ENCODE results near the gene GSC. TPM values are rescaled to one million over a fixed set of nuclear protein-coding genes. Genes with fewer than 3 reads are reported as not detected.

Gene GSC
- total RNA-seq, 4 donors from 2014 or later = 1.1 to 6.9 (median 3.2) TPM

DNA sequence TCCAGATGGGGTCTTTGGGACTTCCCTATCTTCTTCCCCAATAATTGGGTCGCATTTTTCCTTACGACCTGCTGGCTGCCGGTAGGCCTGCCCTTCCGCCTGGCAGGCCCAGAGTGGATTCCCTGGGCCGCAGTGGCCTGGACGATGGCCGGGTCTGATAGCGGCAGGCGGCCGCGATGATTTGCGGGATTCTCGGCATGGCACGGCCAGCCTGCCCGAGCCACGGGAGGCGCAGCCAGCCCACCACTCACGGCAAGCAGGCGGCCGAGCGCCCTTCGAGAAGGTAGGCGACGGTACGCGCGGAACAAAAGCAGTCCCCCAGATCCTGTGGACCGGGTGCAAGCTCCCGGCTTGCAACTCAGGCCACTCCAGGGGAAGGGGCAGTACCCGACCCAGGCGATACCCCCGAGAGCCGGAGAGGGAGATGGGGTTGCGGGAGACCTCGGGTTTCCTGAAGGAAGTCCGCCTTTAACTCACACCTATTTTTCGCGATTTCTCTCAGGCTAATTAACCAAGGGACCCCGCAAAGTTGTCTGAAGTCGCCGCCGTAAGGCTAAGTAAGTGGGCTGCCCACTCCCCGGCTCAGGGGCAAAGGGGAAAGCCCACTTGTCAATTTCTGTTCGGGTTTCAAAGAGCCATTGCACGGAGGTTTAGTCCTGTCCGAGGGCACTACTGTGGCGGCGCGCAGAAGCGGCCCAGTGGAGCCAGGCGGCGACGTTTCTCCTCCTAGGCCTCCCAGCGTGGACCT is 1.4 kb upstream of the GSC start:
- Histone ChIP-seq H3K4me1 (peaks cover 0 to 11% of the 10 kb centered on the region in 2 donors), H3K27me3 (peaks cover 85 to 92% (median 87%) of the 10 kb centered on the region in 3 donors), H3K4me3 (no peak overlapping the region), H3K36me3 (no peaks in the 10 kb centered on the region), H3K27ac (no peak overlapping the region), H3K9me3 (no peaks in the 10 kb centered on the region)
- TF ChIP-seq, protein P1, sequence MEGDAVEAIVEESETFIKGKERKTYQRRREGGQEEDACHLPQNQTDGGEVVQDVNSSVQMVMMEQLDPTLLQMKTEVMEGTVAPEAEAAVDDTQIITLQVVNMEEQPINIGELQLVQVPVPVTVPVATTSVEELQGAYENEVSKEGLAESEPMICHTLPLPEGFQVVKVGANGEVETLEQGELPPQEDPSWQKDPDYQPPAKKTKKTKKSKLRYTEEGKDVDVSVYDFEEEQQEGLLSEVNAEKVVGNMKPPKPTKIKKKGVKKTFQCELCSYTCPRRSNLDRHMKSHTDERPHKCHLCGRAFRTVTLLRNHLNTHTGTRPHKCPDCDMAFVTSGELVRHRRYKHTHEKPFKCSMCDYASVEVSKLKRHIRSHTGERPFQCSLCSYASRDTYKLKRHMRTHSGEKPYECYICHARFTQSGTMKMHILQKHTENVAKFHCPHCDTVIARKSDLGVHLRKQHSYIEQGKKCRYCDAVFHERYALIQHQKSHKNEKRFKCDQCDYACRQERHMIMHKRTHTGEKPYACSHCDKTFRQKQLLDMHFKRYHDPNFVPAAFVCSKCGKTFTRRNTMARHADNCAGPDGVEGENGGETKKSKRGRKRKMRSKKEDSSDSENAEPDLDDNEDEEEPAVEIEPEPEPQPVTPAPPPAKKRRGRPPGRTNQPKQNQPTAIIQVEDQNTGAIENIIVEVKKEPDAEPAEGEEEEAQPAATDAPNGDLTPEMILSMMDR (IDR thresholded peaks at IDR 0.05 in 4 of 5, conservative IDR thresholded peaks at IDR 0.05 in 1 of 5) = no peak
- TF ChIP-seq POLR2A (IDR thresholded peaks at IDR 0.05) = no peak
- ATAC-seq = no peak
- DNase-seq = no peak
- in situ Hi-C loops (cut with MboI; ENCODE audit: low sequenced_read_pairs in 4 of 4) = no loop called here
- intact Hi-C loops (cut with DNase I; ENCODE audit: low total_unique reads) = no loop called here

DNA sequence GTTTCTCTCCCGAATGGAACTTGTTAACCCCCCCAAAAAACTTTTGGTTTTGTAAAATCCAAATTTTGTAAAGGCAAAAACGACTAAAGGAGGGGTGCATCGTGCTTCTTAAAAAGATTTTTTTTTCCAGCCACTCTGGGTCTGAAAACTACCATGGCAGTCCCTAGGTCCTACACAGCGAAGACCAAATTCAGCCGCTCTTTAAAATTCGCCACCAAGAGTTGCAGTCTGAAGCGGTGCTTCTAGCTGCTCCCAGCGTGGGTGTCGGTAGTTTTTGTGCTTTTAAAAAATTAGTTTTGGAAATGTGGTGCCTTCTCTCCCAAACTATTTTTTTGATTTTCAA is 873 bp upstream of the GSC start:
- no peaks in the 10 kb centered on the region for H3K36me3 ChIP-seq
- peak overlapping the region in 2 of 4 donors; percentile 24 to 47 for H3K27ac ChIP-seq
- H3K4me3 ChIP-seq = peak overlapping the region in 1 of 4 donors; percentile 61
- ATAC-seq (no peak), DNase-seq (no peak)
- intact Hi-C loops (cut with DNase I; ENCODE audit: low total_unique reads) (no loop called here), in situ Hi-C loops (cut with MboI; ENCODE audit: low sequenced_read_pairs in 4 of 4) (no loop called here)
- peaks cover 0 to 11% of the 10 kb centered on the region in 2 donors for H3K4me1 ChIP-seq
- H3K9me3 ChIP-seq = no peaks in the 10 kb centered on the region
- TF ChIP-seq, protein P1 (IDR thresholded peaks at IDR 0.05 in 4 of 5, conservative IDR thresholded peaks at IDR 0.05 in 1 of 5) = no peak
- no peak for TF ChIP-seq POLR2A (IDR thresholded peaks at IDR 0.05)
- H3K27me3 ChIP-seq = peaks cover 85 to 94% (median 86%) of the 10 kb centered on the region in 3 donors

DNA sequence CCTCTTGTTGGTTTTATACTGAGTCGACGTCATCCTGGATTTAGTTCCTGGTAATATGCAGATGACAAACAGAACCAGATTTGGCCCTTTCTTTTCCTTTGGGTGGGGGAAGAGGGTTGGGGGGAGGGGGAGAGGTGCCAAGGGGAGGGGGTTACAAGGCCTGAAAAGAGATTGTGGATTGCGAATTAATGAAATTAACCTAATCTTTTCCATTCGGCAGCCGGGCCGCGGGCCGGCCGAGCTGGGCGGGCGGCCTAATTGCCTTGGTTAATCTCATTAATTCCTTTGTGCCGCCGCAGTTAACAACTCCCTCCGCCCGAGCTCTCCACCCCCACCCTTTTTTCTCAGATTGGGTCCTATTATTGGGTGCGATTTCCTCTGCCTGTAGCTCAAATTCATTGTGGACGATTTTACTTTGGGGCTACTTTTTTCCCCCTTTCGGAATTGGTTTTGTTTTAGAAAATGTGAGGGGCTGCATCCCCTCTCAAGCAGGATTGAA is 387 bp upstream of the GSC start:
- H3K27ac ChIP-seq = peak overlapping the region; percentile 24 to 60 (median 50)
- H3K9me3 ChIP-seq = no peaks in the 10 kb centered on the region
- no peak for ATAC-seq
- no peaks in the 10 kb centered on the region for H3K36me3 ChIP-seq
- H3K4me3 ChIP-seq = peak overlapping the region; percentile 56 to 69 (median 60)
- no peak for TF ChIP-seq POLR2A (IDR thresholded peaks at IDR 0.05)
- TF ChIP-seq, protein P1 (IDR thresholded peaks at IDR 0.05 in 4 of 5, conservative IDR thresholded peaks at IDR 0.05 in 1 of 5) = no peak
- H3K27me3 ChIP-seq = peaks cover 85 to 92% (median 86%) of the 10 kb centered on the region in 3 donors
- intact Hi-C loops (cut with DNase I; ENCODE audit: low total_unique reads) (no loop called here), in situ Hi-C loops (cut with MboI; ENCODE audit: low sequenced_read_pairs in 4 of 4) (no loop called here)
- peaks cover 0 to 11% of the 10 kb centered on the region in 2 donors for H3K4me1 ChIP-seq
- DNase-seq = no peak

DNA sequence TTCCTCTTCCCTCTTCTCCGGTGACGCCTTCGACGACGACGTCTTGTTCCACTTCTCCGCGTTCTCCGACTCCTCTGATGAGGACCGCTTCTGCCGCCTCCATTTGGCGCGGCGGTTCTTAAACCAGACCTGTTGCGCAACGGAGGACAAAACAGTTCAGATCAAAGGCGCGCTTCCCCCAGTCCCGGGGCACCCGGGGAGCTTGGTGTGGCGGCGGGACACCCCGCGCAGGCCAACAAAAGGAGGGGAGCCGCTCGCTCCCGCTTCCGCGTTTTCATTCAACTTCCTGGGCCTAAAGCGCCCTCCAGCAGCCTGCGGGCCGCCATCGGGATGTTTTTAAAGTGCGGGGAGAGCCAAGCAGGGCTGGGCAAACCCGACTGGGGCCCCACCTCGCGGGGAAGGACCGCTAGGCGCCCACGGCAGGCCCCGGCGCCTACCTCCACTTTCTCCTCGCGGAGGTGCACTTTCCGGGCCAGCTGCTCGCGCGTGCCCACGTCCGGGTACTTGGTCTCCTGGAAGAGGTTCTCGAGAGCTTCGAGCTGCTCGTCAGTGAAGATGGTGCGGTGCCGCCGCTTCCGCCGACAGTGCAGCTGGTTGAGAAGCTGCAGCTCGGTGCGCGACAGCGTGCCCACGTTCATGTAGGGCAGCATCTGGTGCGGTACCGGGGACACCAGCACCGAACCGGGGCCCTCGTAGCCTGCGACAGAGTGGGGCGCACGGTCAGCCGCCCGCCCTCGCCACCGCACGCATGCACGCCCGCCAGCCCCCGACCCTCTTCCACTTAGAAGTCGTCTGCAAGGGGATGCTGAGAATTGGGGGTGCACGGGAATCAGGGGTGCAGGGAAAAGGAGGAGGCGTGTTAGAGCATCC is 1.2 kb downstream of the GSC start:
- intact Hi-C loops (cut with DNase I; ENCODE audit: low total_unique reads) = no loop called here
- in situ Hi-C loops (cut with MboI; ENCODE audit: low sequenced_read_pairs in 4 of 4) = no loop called here
- Histone ChIP-seq H3K36me3 (no peaks in the 10 kb centered on the region), H3K4me3 (peak overlapping the region; percentile 56 to 69 (median 60)), H3K27me3 (peaks cover 76 to 78% (median 77%) of the 10 kb centered on the region in 3 donors), H3K9me3 (no peaks in the 10 kb centered on the region), H3K27ac (peak overlapping the region in 3 of 4 donors; percentile 15 to 48 (median 36)), H3K4me1 (peaks cover 0 to 11% of the 10 kb centered on the region in 2 donors)
- peak in 1 of 2 donors; percentile 19 for ATAC-seq
- peak in 1 of 2 donors; percentile 39 for DNase-seq
- TF ChIP-seq, protein P1 (IDR thresholded peaks at IDR 0.05 in 4 of 5, conservative IDR thresholded peaks at IDR 0.05 in 1 of 5) = no peak
- TF ChIP-seq POLR2A (IDR thresholded peaks at IDR 0.05) = peak in 1 of 2 donors; percentile 26

Data from gastrocnemius medialis (tissue), 4 donors.